Thyroid gland (tissue), 4 donors: Measurements from ENCODE around the gene SNED1.

Source experiments
- POLR2A ChIP-seq, 2 donors: fragments of 450-650 bp; IDR thresholded peaks; one replicate each; pipeline ENCODE4 v1.6.1; 2017; ENCODE audit warnings: antibody characterized with exemption in 2 of 2, mild to moderate bottlenecking in 2 of 2, moderate library complexity in 1 of 2
- TF ChIP-seq, protein P1 (sequence below), 6 experiments: fragments of 200-600 bp in 3 of 6; fragments of 450-650 bp in 3 of 6; sonication (generic) in 3 of 6; IDR thresholded peaks; one replicate each; pipeline ENCODE4 v1.5.1; 2016 to 2019; ENCODE audit warnings: antibody characterized with exemption in 6 of 6, mild to moderate bottlenecking in 2 of 6, inconsistent platforms in 1 of 6, moderate library complexity in 1 of 6

DNA sequence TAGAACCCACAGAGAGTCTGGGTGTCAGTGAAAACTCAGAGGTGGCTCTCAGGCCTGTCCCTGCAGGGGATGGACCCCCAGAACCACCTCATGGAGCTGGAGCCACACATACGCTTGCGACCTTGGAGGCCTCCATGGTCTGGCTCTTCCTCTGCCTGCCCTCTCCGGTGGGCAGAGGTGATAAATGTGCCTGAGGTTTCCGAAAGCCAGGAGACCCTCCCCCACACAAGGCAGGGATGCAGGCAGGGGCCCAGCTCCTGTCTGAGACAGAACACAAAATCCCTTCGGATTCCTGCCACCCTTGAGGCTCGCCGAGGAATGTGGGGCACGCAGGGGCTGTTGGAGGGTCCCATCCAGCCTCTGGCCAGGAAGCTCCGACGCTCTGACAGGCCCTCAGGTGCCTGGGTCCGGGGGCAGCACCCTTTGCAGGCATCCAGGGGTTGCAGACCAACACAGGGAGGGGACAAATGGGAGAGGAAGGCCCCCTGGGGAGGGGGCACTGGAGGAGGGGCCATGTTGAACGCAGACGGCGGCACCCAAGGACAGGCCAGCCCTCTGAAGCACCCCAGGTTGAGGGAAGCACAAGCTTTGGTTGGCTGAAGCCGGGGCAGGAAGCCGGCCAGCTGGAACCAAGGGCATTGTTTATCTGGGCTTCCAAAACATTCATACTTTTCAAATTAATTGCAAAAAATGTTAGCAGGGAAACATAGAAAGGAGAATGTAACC is 4.1 kb upstream of the SNED1 start:
- TF ChIP-seq, protein P1, sequence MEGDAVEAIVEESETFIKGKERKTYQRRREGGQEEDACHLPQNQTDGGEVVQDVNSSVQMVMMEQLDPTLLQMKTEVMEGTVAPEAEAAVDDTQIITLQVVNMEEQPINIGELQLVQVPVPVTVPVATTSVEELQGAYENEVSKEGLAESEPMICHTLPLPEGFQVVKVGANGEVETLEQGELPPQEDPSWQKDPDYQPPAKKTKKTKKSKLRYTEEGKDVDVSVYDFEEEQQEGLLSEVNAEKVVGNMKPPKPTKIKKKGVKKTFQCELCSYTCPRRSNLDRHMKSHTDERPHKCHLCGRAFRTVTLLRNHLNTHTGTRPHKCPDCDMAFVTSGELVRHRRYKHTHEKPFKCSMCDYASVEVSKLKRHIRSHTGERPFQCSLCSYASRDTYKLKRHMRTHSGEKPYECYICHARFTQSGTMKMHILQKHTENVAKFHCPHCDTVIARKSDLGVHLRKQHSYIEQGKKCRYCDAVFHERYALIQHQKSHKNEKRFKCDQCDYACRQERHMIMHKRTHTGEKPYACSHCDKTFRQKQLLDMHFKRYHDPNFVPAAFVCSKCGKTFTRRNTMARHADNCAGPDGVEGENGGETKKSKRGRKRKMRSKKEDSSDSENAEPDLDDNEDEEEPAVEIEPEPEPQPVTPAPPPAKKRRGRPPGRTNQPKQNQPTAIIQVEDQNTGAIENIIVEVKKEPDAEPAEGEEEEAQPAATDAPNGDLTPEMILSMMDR (IDR thresholded peaks at IDR 0.05) = no peak
- no peak for TF ChIP-seq POLR2A (IDR thresholded peaks at IDR 0.05)
